IPS DF 19.7 (cell line): ENCODE measurements around the gene OXER1.
A peak's percentile ranks its signal among the peaks of the same experiment; 100 is the strongest.

ENCODE experiments used
- DNase-seq: peaks from one replicate; pipeline ENCODE4 v3.0.0-alpha.2; 2013; ENCODE audit warnings: low read depth, low spot score

Gene OXER1

GRCh38 chr2:42793334-42794270, 29.7 kb upstream of the OXER1 start:
- no peak for DNase-seq

- no peak for DNase-seq
Observed at GRCh38 chr2:42792583-42793333, 28.8 kb upstream of the OXER1 start, which contains the start of gene HAAO. TSS of gene HAAO (minus strand) at chr2:42792583. CDS start at chr2:42792536, 47 bp downstream.

- no peak for DNase-seq
Observed at GRCh38 chr2:42792087-42792582, 28.2 kb upstream of the OXER1 start.

- no peak for DNase-seq
Observed at GRCh38 chr2:42791606-42792005, 27.7 kb upstream of the OXER1 start.

- DNase-seq = no peak
Observed at GRCh38 chr2:42789751-42790150, 25.8 kb upstream of the OXER1 start.

GRCh38 chr2:42788882-42789281, 24.9 kb upstream of the OXER1 start:
- no peak for DNase-seq

DNA sequence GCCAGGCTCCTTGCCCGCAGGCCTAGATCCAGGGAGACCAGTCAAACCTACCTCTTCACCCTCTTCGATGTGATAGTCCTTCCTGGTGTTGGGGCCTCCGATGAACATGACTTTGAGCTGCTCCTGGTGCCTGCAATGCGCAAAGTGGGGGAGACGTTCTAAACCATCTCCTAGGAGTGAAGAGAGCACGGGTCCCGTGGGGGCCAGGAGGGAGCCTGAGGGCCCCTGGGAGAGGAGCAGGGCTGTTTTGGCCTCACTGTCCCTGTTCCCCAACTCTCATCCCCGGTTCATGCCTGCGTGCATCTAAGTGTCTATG, 24.5 kb upstream of the OXER1 start:
- no peak for DNase-seq

- DNase-seq = no peak
Observed at GRCh38 chr2:42787788-42788477, 24.0 kb upstream of the OXER1 start.

DNA sequence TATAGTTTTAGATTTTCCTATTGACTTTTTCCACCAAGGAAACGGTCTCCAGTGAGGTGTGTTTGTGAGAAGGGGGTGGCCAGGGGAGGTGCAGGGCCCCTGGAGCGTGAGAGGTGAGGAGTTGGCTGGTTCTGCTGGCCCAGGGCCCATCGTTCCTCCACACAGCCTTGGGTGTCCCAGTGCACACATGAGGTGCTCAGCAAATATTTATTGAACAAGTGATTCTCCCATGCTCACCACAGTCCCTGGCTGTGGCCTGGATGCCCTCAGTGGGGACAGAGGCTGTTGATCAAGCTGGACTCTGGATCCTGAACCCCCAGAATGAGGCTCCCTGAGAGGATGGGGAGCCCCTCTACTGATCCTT, 23.5 kb upstream of the OXER1 start:
- DNase-seq = no peak

DNA sequence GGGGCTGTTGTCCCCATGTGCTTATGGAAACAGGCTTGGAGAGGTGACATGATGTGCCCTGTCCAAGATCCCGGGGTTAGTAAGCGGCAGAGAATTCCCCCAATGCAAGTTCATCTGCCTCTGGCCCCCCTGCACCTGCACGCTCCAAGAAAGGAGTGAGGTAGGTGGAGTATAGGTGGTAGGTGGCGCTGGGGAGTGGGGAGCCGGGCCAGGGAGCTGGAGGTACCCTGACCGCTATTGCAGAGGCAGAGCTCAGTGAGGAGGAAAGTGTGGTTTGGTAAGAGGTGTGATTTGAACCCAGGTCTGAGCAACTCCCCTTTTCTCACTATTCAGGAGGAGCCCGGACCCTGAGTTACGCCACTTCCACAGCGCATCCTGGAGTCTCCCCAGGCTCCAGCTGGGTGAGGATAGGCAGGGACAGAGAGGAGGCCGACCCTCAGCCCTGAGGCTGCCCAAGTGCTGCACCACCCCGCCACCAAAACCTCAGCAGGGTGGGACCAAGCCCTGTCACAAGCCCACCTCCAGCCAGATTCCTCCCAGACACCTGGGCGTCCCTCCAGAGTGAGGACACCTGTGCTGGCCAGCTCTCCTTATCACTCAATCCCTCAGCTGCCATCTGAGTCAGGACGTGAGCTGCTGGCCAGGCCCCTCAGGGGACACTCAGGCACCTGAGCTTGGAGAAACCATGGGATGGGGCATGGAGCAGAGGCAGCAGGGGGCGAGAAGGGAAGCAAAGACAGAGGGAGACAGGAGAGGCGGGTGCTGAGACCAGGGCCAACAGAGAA, 22.8 kb upstream of the OXER1 start:
- no peak for DNase-seq

DNA sequence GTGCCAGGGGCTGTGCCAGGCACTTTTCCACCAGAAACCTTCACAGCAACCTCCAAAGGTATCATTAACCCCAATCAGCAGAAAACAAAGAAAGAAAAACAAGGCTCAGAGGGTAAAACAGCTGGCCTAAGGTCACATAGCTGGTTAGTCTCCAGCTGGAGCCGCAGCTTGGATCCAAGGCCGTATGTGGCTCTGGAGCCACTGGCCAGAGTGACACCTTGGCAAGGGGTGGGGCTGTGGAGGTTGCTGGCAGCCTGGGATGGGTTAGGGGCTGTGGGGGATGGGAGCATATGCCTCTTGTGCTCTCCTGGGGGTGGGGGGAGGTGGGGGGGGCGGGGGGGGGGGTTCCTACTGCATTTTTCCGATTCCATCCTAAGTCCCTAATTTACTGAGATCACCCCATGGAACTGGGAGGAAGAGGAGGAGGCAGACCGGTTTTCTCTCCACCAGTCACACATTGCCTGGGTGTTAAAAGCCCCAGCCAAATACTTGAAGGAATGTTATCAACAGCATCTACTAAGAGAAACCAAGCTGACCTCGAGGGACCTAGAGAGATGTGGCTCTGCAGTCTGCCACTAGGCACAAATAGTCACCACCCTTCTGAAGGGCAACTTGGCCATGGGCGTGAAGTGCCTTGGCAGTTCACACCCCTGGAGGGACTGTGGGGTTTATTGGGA, 20.4 kb upstream of the OXER1 start:
- DNase-seq = no peak

DNA sequence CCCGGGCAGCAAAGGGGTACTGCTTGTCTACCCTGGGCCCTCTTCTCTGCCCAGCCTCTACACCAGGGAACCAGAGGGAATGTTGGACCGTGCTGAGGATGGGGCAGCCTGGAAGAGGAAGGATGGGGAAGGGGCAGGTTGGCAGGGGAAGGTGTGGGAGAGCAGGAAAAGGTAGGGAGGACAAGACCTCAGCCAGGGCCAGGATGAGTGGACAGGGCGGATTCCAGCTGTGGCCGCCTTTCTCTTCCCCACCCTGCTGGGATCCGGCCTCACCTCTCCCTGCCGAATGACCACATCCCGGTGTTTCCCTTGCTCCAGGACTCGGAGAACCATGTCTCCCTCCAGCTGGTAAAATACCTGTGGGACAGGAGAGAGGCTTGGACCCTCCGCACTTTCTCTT, 19.6 kb upstream of the OXER1 start:
- DNase-seq = no peak

- DNase-seq = no peak
Observed at GRCh38 chr2:42781181-42781580, 17.2 kb upstream of the OXER1 start.

DNA sequence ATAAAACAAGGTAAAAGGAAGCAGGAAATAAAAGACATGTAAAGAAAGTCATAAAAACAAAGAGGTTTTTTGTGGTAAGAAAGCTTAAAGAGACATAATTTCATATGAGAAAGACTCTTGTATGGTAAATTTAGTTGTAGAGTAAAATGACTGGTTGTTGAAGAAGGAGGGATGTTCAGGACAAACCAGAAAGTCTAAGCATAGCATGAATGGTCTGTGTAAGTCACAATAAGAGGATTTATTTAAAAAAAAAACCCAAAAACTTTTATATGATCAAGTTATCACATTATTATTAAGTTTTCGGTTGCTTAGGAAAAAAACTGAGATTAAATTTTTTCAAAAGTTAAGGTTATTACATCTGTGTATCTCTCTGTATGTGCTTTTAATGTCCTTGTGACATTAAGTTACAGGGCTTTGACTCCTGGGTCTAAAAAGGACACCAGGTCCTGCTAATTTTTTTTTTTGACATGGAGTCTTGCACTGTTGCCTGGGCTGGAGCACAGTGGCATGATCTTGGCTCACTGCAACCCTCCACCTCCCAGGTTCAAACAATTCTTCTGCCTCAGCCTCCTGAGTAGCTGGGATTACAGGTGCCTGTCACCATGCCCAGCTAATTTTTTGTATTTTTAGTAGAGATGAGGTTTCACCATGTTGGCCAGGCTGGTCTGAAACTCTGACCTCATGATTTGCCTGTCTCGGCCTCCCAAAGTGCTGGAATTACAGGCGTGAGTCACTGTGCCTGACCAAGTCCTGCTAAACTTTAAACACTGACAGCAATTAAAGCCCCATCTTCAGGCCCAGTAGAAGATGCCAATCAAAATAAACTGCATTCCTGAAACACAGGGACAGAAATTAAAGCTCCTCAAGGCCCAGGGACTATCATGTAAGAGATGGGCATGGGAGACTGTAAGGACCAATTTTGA, 14.2 kb upstream of the OXER1 start:
- no peak for DNase-seq

DNA sequence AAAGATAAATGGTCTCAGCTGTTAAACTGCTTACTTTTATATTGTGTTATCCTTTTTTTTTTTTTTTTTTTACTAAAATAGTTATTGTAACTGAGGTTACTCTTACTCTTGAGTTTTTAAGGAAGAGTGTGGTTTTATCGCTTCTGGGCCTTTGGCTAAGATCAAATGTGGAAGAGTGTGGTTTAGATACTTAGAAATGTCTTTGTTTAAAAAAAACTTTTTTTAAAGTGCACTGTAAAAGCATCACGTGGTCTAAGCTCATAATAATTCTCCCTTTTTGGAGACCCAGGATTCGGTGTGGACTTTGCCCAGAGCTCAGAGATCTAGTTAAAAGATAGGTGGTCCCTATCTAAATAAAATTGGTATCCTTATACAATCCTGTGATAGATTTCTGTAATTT, 11.9 kb upstream of the OXER1 start:
- DNase-seq = no peak

- no peak for DNase-seq
Observed at GRCh38 chr2:42775186-42775585, 11.3 kb upstream of the OXER1 start.

GRCh38 chr2:42771546-42772153, 7.7 kb upstream of the OXER1 start:
- no peak for DNase-seq

DNA sequence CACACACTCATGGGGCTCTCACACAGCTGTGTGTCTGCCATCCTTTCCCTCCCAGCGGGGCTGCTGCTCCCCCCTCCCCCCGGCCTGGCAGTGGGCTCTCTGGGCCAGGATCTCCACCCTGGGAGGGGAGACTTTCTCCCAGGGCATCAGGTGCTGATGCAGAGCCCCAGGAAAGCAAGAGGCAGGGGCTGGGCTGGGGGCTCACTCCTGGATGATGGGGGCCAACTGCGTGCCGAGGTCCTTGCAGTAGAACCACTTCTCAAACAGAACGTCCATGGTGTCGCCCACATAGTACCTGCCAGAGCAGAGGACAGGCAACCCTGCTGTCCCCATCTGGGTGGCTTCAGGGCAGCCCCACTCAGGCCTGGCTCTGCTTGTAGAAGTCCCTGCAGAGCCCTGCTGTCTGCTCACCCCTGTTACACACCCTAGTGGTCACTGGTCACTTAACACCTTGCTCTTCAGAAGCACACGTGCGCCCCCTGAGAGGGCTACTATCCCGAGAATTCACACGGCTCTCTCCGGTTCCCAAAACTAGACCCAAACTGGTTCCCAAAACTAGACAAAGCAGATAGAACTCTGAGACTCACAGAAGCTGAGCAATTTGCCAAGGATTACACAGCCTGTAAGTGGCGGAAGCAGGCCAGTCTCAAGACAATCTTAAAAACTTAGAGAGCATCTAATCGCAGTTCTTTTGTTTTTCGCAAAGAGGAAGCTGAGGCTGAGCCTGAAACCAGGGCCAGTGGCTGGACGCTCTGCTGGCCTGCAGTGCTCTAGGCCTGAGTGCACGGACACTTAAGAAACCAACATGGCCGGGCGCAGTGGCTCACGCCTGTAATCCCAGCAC, 6.6 kb upstream of the OXER1 start:
- DNase-seq = peak; percentile 83
